GM23338 (cell line): ENCODE data around the gene RNF167.

Experiments
- CREB1 ChIP-seq: fragments of 250-450 bp; sonication (Bioruptor Pico); IDR thresholded peaks from 2 replicates; pipeline ENCODE4 v1.5.0; 2020; ENCODE audit warnings: low read depth, mild to moderate bottlenecking, moderate library complexity
- EZH2 ChIP-seq: fragments of 200-600 bp; sonication (generic); IDR thresholded peaks from one replicate; pipeline ENCODE4 v1.8.0; 2017; ENCODE audit warnings: antibody characterized with exemption, mild to moderate bottlenecking, low read depth; ENCODE audit not compliant: unreplicated experiment
- EZH2phosphoT487 ChIP-seq: fragments of 200-600 bp; sonication (generic); IDR thresholded peaks from one replicate; pipeline ENCODE4 v1.8.1; 2018; ENCODE audit warnings: antibody characterized with exemption; ENCODE audit not compliant: unreplicated experiment
- POLR2AphosphoS5 ChIP-seq: IDR thresholded peaks from 2 replicates; pipeline ENCODE4 v1.6.1; 2016; ENCODE audit warnings: antibody characterized with exemption, low read depth
- STAT1 ChIP-seq: IDR thresholded peaks from one replicate; pipeline ENCODE4 v1.6.1; 2016; ENCODE audit warnings: antibody characterized with exemption; ENCODE audit not compliant: unreplicated experiment
- TF ChIP-seq, protein P1 (sequence below), 2 experiments: fragments of 200-600 bp in 1 of 2; sonication (generic) in 1 of 2; conservative IDR thresholded peaks; 2 replicates each; pipeline versions ENCODE4 v1.5.1 to v1.6.1; 2016 to 2017; ENCODE audit warnings: antibody characterized with exemption in 2 of 2, low read depth in 2 of 2, mild to moderate bottlenecking in 2 of 2, moderate library complexity in 1 of 2
- TF ChIP-seq, protein P2 (sequence below): IDR thresholded peaks from 2 replicates; pipeline ENCODE4 v1.6.1; 2016; ENCODE audit warnings: antibody characterized with exemption
- TF ChIP-seq, protein P3 (sequence below): IDR thresholded peaks from one replicate; pipeline ENCODE4 v1.6.1; 2018; ENCODE audit warnings: antibody characterized with exemption; ENCODE audit not compliant: unreplicated experiment

DNA sequence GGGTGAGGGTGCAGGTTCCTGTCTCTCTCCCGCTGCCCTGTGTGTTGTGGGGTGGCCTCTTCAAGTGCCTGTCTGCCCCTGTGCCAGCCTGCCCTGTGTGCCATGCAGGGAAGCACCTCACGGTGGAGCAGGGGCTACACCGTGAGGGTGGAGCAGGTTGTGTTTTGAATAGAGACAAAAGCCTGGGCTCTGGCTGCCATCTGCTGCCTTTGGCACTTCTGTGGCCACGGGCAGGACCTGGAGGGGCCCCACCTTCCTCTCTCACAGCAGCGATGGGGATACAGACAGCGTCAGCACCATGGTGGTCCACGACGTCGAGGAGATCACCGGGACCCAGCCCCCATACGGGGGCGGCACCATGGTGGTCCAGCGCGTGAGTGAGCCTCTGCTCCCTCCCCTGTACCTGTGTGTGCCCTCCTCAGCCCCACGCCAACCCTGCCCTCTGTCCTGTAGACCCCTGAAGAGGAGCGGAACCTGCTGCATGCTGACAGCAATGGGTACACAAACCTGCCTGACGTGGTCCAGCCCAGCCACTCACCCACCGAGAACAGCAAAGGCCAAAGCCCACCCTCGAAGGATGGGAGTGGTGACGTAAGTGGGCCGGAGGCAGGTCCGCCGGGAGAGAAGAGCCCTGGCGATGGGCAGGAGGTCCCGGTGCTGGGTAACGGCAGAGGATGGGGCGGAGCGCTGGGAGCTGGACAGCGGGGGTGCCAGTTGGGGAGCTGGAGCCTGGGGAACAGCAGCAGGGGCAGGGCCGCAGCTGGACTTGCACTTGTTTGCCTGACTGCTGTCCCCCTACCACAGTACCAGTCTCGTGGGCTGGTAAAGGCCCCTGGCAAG lies 46.1 kb upstream of the RNF167 start:
- TF ChIP-seq, protein P1, sequence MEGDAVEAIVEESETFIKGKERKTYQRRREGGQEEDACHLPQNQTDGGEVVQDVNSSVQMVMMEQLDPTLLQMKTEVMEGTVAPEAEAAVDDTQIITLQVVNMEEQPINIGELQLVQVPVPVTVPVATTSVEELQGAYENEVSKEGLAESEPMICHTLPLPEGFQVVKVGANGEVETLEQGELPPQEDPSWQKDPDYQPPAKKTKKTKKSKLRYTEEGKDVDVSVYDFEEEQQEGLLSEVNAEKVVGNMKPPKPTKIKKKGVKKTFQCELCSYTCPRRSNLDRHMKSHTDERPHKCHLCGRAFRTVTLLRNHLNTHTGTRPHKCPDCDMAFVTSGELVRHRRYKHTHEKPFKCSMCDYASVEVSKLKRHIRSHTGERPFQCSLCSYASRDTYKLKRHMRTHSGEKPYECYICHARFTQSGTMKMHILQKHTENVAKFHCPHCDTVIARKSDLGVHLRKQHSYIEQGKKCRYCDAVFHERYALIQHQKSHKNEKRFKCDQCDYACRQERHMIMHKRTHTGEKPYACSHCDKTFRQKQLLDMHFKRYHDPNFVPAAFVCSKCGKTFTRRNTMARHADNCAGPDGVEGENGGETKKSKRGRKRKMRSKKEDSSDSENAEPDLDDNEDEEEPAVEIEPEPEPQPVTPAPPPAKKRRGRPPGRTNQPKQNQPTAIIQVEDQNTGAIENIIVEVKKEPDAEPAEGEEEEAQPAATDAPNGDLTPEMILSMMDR (conservative IDR thresholded peaks at IDR 0.05; ENCODE audit: low read depth in 2 of 2) = no peak
- TF ChIP-seq POLR2AphosphoS5 (no peak), EZH2phosphoT487 (no peak), EZH2 (no peak), CREB1 (CRISPR knock-in tag) (no peak), STAT1 (no peak)
- TF ChIP-seq, protein P2, sequence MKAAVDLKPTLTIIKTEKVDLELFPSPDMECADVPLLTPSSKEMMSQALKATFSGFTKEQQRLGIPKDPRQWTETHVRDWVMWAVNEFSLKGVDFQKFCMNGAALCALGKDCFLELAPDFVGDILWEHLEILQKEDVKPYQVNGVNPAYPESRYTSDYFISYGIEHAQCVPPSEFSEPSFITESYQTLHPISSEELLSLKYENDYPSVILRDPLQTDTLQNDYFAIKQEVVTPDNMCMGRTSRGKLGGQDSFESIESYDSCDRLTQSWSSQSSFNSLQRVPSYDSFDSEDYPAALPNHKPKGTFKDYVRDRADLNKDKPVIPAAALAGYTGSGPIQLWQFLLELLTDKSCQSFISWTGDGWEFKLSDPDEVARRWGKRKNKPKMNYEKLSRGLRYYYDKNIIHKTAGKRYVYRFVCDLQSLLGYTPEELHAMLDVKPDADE = no peak
- TF ChIP-seq, protein P3, sequence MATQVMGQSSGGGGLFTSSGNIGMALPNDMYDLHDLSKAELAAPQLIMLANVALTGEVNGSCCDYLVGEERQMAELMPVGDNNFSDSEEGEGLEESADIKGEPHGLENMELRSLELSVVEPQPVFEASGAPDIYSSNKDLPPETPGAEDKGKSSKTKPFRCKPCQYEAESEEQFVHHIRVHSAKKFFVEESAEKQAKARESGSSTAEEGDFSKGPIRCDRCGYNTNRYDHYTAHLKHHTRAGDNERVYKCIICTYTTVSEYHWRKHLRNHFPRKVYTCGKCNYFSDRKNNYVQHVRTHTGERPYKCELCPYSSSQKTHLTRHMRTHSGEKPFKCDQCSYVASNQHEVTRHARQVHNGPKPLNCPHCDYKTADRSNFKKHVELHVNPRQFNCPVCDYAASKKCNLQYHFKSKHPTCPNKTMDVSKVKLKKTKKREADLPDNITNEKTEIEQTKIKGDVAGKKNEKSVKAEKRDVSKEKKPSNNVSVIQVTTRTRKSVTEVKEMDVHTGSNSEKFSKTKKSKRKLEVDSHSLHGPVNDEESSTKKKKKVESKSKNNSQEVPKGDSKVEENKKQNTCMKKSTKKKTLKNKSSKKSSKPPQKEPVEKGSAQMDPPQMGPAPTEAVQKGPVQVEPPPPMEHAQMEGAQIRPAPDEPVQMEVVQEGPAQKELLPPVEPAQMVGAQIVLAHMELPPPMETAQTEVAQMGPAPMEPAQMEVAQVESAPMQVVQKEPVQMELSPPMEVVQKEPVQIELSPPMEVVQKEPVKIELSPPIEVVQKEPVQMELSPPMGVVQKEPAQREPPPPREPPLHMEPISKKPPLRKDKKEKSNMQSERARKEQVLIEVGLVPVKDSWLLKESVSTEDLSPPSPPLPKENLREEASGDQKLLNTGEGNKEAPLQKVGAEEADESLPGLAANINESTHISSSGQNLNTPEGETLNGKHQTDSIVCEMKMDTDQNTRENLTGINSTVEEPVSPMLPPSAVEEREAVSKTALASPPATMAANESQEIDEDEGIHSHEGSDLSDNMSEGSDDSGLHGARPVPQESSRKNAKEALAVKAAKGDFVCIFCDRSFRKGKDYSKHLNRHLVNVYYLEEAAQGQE = no peak
